ENCODE results near the gene RAB3D. TPM values are rescaled to one million over a fixed set of nuclear protein-coding genes. Genes with fewer than 3 reads are reported as not detected.
A peak's percentile ranks its signal among the peaks of the same experiment; 100 is the strongest.

The RAB3D gene
- total RNA-seq, 2 donors from 2014 or later, result 47.7 to 54.0 TPM

GRCh38 chr19:11377237-11377636 is 37.8 kb upstream of the RAB3D start:
- Histone ChIP-seq H3K36me3 (no peaks in the 10 kb centered on the region), H3K9me3 (no peaks in the 10 kb centered on the region), H3K9ac (ENCODE audit: low read depth in 2 of 2, low read length in 2 of 2) (no peak overlapping the region), H3K4me1 (peaks cover 10% of the 10 kb centered on the region), H3K4me3 (no peak overlapping the region), H3K27ac (peak overlapping the region; percentile 5), H3K27me3 (no peaks in the 10 kb centered on the region)
- no peak for TF ChIP-seq CTCF (IDR thresholded peaks at IDR 0.05)
- intact Hi-C loops (cut with DNase I), result no loop called here
- no peak for DNase-seq

- H3K36me3 ChIP-seq, result no peaks in the 10 kb centered on the region
- H3K27ac ChIP-seq, result peak overlapping the region; percentile 95
- peaks cover 7% of the 10 kb centered on the region for H3K4me1 ChIP-seq
- TF ChIP-seq CTCF (IDR thresholded peaks at IDR 0.05), result no peak
- peak; percentile 65 for DNase-seq
- intact Hi-C loops (cut with DNase I), result no loop called here
- no peaks in the 10 kb centered on the region for H3K27me3 ChIP-seq
- peak overlapping the region; percentile 73 to 95 for H3K9ac ChIP-seq (ENCODE audit: low read depth in 2 of 2, low read length in 2 of 2)
- peak overlapping the region; percentile 49 for H3K4me3 ChIP-seq
- no peaks in the 10 kb centered on the region for H3K9me3 ChIP-seq
Measured at GRCh38 chr19:11375143-11375948, 35.9 kb upstream of the RAB3D start.

GRCh38 chr19:11374433-11375142 is 35.1 kb upstream of the RAB3D start, which contains the start of gene SWSAP1:
TSS of gene SWSAP1 (plus strand) at chr19:11374666. CDS start at chr19:11374681, 15 bp downstream.
- no peak for TF ChIP-seq CTCF (IDR thresholded peaks at IDR 0.05)
- intact Hi-C loops (cut with DNase I), result no loop called here
- Histone ChIP-seq H3K4me1 (peaks cover 6% of the 10 kb centered on the region), H3K9ac (ENCODE audit: low read depth in 2 of 2, low read length in 2 of 2) (peak within 1 kb of the TSS; percentile 73 to 95), H3K27ac (peak within 1 kb of the TSS; percentile 95), H3K27me3 (no peaks in the 10 kb centered on the region), H3K4me3 (peak within 1 kb of the TSS; percentile 61), H3K9me3 (no peaks in the 10 kb centered on the region), H3K36me3 (no peaks in the 10 kb centered on the region)
- peak; percentile 98 for DNase-seq

- H3K27me3 ChIP-seq, result no peaks in the 10 kb centered on the region
- intact Hi-C loops (cut with DNase I), result no loop called here
- peaks cover 6% of the 10 kb centered on the region for H3K4me1 ChIP-seq
- H3K9me3 ChIP-seq, result no peaks in the 10 kb centered on the region
- no peak for TF ChIP-seq CTCF (IDR thresholded peaks at IDR 0.05)
- peak overlapping the region; percentile 13 to 95 for H3K9ac ChIP-seq (ENCODE audit: low read depth in 2 of 2, low read length in 2 of 2)
- no peak for DNase-seq
- H3K4me3 ChIP-seq, result peak overlapping the region; percentile 61
- H3K36me3 ChIP-seq, result no peaks in the 10 kb centered on the region
- H3K27ac ChIP-seq, result peak overlapping the region; percentile 95
Measured at GRCh38 chr19:11373885-11374432, 34.5 kb upstream of the RAB3D start.

GRCh38 chr19:11373166-11373884 is 33.9 kb upstream of the RAB3D start:
- Histone ChIP-seq H3K27me3 (no peaks in the 10 kb centered on the region), H3K4me3 (no peak overlapping the region), H3K9ac (ENCODE audit: low read depth in 2 of 2, low read length in 2 of 2) (peak overlapping the region in 1 of 2 donors; percentile 95), H3K36me3 (no peaks in the 10 kb centered on the region), H3K27ac (no peak overlapping the region), H3K4me1 (peaks cover 6% of the 10 kb centered on the region), H3K9me3 (no peaks in the 10 kb centered on the region)
- no peak for DNase-seq
- no peak for TF ChIP-seq CTCF (IDR thresholded peaks at IDR 0.05)
- intact Hi-C loops (cut with DNase I), result no loop called here
